OCI-LY7 (cell line): ENCODE measurements around the gene TBC1D30. TPM values are rescaled to one million over a fixed set of nuclear protein-coding genes. Genes with fewer than 3 reads are reported as not detected.
A peak's percentile ranks its signal among the peaks of the same experiment; 100 is the strongest.

Experiments
- BruUV-seq: library from RNA; stranded (reverse); fragments of 400-500 nt; replicated peaks from 2 replicates; lab custom pipeline; 2021; lab: Mats Ljungman, UMichigan
- CTCF ChIA-PET: fragments of 300-600 bp; sonication (Branson Sonifier 250); formaldehyde crosslinking; loops from one replicate; lab custom pipeline; 2022; ENCODE audit warnings: antibody characterized with exemption; ENCODE audit not compliant: unreplicated experiment; lab: Charles Lee
- POLR2A ChIA-PET: fragments of 300-600 bp; sonication (Branson Sonifier 250); formaldehyde crosslinking; loops from one replicate; lab custom pipeline; 2022; ENCODE audit warnings: antibody characterized with exemption; lab: Charles Lee
- DNase-seq: peaks from one replicate; pipeline ENCODE4 v3.0.0-alpha.2; 2015; ENCODE audit warnings: low spot score
- H2AFZ ChIP-seq: fragments of 200-600 bp; sonication (generic), shearing (Covaris generic); 2 replicates; pipeline ENCODE4 v1.6.1; 2014; ENCODE audit warnings: mild to moderate bottlenecking, antibody characterized with exemption, low read length, moderate library complexity
- H3K27ac ChIP-seq: fragments of 200-600 bp; sonication (generic); 2 replicates; pipeline ENCODE4 v1.5.1; 2014; ENCODE audit warnings: mixed run types, low read depth, mild to moderate bottlenecking, moderate library complexity, low read length, inconsistent platforms; ENCODE audit not compliant: poor library complexity, severe bottlenecking
- H3K36me3 ChIP-seq: fragments of 200-600 bp; sonication (generic); 2 replicates; pipeline ENCODE4 v1.6.1; 2014; ENCODE audit warnings: mild to moderate bottlenecking, antibody characterized with exemption, low read length, moderate library complexity, mixed read lengths; ENCODE audit not compliant: insufficient read depth
- H3K4me1 ChIP-seq: fragments of 200-600 bp; sonication (generic); 2 replicates; pipeline ENCODE4 v1.5.1; 2014; ENCODE audit warnings: mild to moderate bottlenecking, low read length; ENCODE audit not compliant: insufficient read depth, poor library complexity, severe bottlenecking
- H3K4me2 ChIP-seq: fragments of 200-600 bp; sonication (generic); 2 replicates; pipeline ENCODE4 v1.6.1; 2014; ENCODE audit warnings: mild to moderate bottlenecking, low read length
- H3K4me3 ChIP-seq: fragments of 200-600 bp; sonication (generic); 2 replicates; pipeline ENCODE4 v1.5.1; 2014; ENCODE audit warnings: mild to moderate bottlenecking, low read depth, low read length; ENCODE audit not compliant: poor library complexity, severe bottlenecking
- H3K79me2 ChIP-seq: fragments of 200-600 bp; sonication (generic); 2 replicates; pipeline ENCODE4 v1.6.1; 2016; ENCODE audit warnings: low read depth, mild to moderate bottlenecking, low read length, moderate library complexity, mixed read lengths; ENCODE audit not compliant: insufficient read depth
- H3K9me2 ChIP-seq: fragments of 200-600 bp; sonication (generic); 2 replicates; pipeline ENCODE4 v1.6.1; 2016; ENCODE audit warnings: mild to moderate bottlenecking, low read length, mixed read lengths; ENCODE audit not compliant: insufficient read depth
- H3K9me3 ChIP-seq: fragments of 200-600 bp; sonication (generic); 2 replicates; pipeline ENCODE4 v1.6.1; 2014; ENCODE audit warnings: mild to moderate bottlenecking, mixed run types, low read length, mixed read lengths
- H4K20me1 ChIP-seq: fragments of 200-600 bp; sonication (generic); 2 replicates; pipeline ENCODE4 v1.6.1; 2014; ENCODE audit warnings: mild to moderate bottlenecking, antibody characterized with exemption, low read length, moderate library complexity, mixed read lengths; ENCODE audit not compliant: insufficient read depth
- EZH2phosphoT487 ChIP-seq: fragments of 200-600 bp; sonication (generic); IDR thresholded peaks from 2 replicates; pipeline ENCODE4 v1.6.1; 2018; ENCODE audit warnings: low read depth, borderline replicate concordance, mild to moderate bottlenecking, mixed run types, antibody characterized with exemption, low read length, moderate library complexity, mixed read lengths
- intact Hi-C: fragments of 100-400 bp; cut with micrococcal nuclease; formaldehyde crosslinking; loops from one replicate; pipeline ENCODE4 v1.10.0; 2022; ENCODE audit not compliant: unreplicated experiment
- total RNA-seq, 2 experiments: library from RNA; depleted of rRNA in 1 of 2; stranded (reverse); fragments of >200 nt in 1 of 2; shearing (Covaris generic) in 1 of 2; gene quantifications; 2 replicates each; pipeline ENCODE4 v1.2.3, GENCODE V29; 2014 to 2022
- TF ChIP-seq, protein P1 (sequence below): fragments of 200-600 bp; sonication (generic); conservative IDR thresholded peaks from 2 replicates; pipeline ENCODE4 v1.5.1; 2014; ENCODE audit warnings: mild to moderate bottlenecking, antibody characterized with exemption, low read length, moderate library complexity, mixed read lengths

The TBC1D30 gene
- total RNA-seq, 2 experiments from 2014 or later = 0.13 to 4.6 TPM

DNA sequence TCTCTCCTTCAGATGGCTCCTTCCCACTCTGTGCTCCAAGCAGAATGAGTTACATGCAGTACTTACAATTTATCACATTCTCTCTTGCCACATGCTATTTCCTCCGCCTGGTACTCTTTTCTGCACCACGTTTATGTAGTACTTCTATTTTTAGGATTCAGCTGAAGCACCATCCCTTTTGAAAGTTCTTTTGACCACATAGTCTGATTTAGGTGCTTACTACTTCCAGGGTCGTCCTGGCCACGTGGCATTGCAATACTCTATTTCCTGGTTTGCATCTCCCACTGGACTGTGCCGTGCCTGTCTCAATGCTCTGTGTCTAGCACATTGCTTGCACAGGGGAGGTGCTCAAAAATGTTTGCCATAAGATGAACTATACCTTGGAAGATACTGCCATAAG lies 16.3 kb upstream of the TBC1D30 start:
- H3K9me2 ChIP-seq = no peaks in the 10 kb centered on the region
- BruUV-seq = no TSS peak
- ChIA-PET CTCF (no interaction called here), POLR2A (no interaction called here)
- no peak overlapping the region for H3K27ac ChIP-seq
- peaks cover 5% of the 10 kb centered on the region for H3K4me1 ChIP-seq
- no peaks in the 10 kb centered on the region for H3K79me2 ChIP-seq
- peak overlapping the region; percentile 30; the same call in 1 of the 2 replicates for H2AFZ ChIP-seq
- H3K4me3 ChIP-seq = no peak overlapping the region
- H4K20me1 ChIP-seq = no peaks in the 10 kb centered on the region
- intact Hi-C loops = loop anchor here (10.0 kb wide), 1 partner anchor 297 kb away; no protein-coding TSS in a partner anchor
- H3K4me2 ChIP-seq = no peak overlapping the region
- no peaks in the 10 kb centered on the region for H3K36me3 ChIP-seq
- DNase-seq = peak; percentile 2
- no peaks in the 10 kb centered on the region for H3K9me3 ChIP-seq
- TF ChIP-seq, protein P1, sequence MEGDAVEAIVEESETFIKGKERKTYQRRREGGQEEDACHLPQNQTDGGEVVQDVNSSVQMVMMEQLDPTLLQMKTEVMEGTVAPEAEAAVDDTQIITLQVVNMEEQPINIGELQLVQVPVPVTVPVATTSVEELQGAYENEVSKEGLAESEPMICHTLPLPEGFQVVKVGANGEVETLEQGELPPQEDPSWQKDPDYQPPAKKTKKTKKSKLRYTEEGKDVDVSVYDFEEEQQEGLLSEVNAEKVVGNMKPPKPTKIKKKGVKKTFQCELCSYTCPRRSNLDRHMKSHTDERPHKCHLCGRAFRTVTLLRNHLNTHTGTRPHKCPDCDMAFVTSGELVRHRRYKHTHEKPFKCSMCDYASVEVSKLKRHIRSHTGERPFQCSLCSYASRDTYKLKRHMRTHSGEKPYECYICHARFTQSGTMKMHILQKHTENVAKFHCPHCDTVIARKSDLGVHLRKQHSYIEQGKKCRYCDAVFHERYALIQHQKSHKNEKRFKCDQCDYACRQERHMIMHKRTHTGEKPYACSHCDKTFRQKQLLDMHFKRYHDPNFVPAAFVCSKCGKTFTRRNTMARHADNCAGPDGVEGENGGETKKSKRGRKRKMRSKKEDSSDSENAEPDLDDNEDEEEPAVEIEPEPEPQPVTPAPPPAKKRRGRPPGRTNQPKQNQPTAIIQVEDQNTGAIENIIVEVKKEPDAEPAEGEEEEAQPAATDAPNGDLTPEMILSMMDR = no peak
- TF ChIP-seq EZH2phosphoT487 = no peak

DNA sequence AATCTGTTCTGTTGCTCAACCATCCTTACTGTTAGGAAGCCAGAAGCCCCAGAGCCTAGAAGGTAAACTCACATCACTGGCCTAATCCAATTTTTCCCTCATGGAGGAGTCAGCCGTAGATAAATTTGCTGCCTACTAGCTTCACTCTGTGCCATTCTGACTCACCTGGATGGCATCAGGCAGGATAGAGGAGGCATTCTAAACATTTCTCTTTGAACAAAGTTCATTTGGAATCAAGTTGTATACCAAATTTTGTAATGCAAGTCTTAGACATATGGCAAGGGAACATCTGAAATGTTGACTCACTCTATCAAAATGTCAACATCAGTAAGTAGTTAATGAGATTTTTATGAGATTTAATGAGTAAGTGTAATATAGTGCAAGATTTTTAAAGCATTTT lies 13.6 kb upstream of the TBC1D30 start:
- Histone ChIP-seq H3K9me2 (no peaks in the 10 kb centered on the region), H3K4me1 (peaks cover 5% of the 10 kb centered on the region), H3K4me3 (no peak overlapping the region), H4K20me1 (no peaks in the 10 kb centered on the region), H3K4me2 (no peak overlapping the region), H3K79me2 (no peaks in the 10 kb centered on the region), H2AFZ (no peak overlapping the region), H3K36me3 (no peaks in the 10 kb centered on the region), H3K27ac (no peak overlapping the region), H3K9me3 (no peaks in the 10 kb centered on the region)
- POLR2A ChIA-PET = interaction anchor here (1.3 kb wide), 1 partner anchor 9 kb away, joined by 6 read pairs; no protein-coding TSS in a partner anchor
- no TSS peak for BruUV-seq
- CTCF ChIA-PET = no interaction called here
- intact Hi-C loops = no loop called here
- no peak for DNase-seq
- TF ChIP-seq EZH2phosphoT487 = no peak
- TF ChIP-seq, protein P1 = no peak

DNA sequence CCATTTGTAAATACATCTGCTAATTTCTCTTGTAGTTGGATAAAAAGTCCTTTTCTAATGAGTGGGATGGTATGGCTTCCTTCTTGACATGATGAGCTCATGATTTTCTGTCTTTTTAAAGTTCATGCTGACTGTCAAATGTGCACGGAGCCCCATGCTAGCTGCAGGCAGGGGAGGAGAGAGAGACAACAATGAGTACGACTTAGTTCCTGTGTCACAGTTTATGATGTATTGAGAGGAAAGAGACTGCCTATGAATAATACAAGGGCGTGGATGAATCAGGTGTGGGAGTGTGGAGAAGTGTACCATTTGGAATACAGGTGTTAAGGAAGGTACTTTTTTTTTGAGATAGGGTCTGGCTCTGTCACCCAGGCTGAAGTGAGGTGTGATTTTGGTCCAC lies 10.7 kb upstream of the TBC1D30 start:
- intact Hi-C loops = no loop called here
- no peaks in the 10 kb centered on the region for H3K4me1 ChIP-seq
- TF ChIP-seq, protein P1 = no peak
- TF ChIP-seq EZH2phosphoT487 = no peak
- H2AFZ ChIP-seq = no peak overlapping the region
- no TSS peak for BruUV-seq
- ChIA-PET POLR2A (interaction anchor here (1.2 kb wide), 1 partner anchor 77 kb away, joined by 3 read pairs; no protein-coding TSS in a partner anchor), CTCF (no interaction called here)
- H3K27ac ChIP-seq = no peak overlapping the region
- no peak for DNase-seq
- H4K20me1 ChIP-seq = no peaks in the 10 kb centered on the region
- no peaks in the 10 kb centered on the region for H3K36me3 ChIP-seq
- no peak overlapping the region for H3K4me2 ChIP-seq
- no peaks in the 10 kb centered on the region for H3K9me3 ChIP-seq
- H3K9me2 ChIP-seq = no peaks in the 10 kb centered on the region
- no peak overlapping the region for H3K4me3 ChIP-seq
- H3K79me2 ChIP-seq = no peaks in the 10 kb centered on the region
